HG03354 (cell line): Measurements from ENCODE around the gene TMEM143.

Experiments used
- ATAC-seq: cut with Tn5 transposase; IDR thresholded peaks from one replicate; pipeline ENCODE4 v1.9.1; 2021; ENCODE audit warnings: mild to moderate bottlenecking; ENCODE audit not compliant: unreplicated experiment, poor library complexity, severe bottlenecking

The TMEM143 gene

DNA sequence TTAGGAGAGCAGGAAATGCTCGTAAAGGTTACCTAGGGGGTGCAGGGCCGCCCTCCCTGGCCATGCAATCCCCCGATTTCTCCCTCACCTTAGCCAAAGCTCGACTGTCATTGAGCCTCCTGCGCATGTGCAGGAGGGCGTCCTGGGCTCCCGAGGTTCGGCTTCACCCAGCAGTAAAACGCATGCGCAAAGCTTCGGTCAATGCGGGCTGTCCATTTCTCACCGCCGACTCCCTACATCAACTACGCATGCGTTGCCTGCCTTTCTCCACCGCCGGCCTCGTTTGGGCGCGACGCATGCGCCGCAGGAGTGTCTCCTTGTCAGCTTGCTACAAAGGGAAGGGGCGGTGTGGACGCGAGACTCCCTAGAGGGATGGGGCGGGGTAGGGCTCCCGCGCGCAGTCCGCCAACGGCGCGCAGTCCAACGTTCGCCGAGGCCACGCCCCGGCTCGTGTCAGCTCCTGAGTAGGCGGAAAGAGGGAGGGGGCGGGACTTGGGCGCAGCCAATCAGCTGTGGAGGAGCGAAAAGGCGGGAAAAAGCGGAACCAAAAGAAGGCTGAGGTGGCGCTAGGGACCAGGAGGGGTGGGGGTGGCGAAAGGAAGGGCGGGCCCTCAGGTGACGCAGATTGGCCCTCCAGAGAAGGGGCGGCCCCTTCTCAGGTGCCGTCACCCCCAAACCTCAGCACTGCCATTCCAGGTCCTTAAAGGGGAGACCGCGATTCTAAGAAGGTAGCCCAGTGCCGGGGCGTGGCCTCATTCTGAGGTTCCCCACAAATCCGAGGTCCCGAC is at the start of gene TMEM143, which contains the start of gene SYNGR4:
TSS of gene TMEM143 (minus strand) at position 131 of the 788 bp plus-strand sequence. CDS start at position 111, 20 bp downstream.
TSS of gene SYNGR4 (plus strand) at position 558 of the 788 bp plus-strand sequence. CDS start 1,476 bp downstream, outside the sequence.
- peak; percentile 80 for ATAC-seq

DNA sequence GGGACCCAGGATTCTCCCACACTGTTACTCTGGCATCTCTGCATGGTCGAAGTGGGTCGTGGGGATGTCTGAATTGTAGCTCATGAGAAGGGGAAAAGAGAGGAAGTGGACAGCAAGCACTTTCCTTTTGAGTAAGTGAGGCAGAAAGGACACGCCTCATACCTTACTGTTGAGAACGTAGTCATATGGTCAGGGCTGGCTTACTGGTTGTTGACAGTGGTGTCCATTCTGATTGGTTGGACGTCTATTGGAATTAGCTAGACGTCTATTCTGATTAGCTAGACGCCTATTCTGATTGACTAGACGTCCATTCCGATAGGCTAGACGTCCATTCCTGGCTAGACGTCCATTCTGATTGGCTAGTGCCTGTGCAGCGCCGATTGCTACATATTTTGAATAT is 42.1 kb upstream of the TMEM143 start:
- no peak for ATAC-seq

DNA sequence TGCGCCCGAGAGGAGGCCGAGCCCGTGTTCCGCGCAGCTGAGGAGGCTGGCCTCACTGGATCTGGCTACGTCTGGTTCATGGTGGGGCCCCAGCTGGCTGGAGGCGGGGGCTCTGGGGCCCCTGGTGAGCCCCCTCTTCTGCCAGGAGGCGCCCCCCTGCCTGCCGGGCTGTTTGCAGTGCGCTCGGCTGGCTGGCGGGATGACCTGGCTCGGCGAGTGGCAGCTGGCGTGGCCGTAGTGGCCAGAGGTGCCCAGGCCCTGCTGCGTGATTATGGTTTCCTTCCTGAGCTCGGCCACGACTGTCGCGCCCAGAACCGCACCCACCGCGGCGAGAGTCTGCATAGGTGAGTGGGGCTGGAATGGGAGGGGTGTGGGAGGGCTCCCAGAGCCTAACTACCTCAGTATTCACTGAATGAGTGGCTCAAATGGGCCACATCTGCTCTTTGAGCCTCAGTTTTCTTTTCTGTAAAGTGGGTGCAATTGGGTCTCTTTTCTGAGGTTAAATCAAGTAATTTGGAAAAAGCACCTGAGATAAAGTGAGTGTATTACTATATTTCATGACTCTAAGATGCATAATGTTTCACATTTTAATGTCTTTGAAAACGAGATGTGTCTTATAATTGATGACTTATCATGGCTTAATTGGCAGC is 41.4 kb upstream of the TMEM143 start:
- no peak for ATAC-seq

DNA sequence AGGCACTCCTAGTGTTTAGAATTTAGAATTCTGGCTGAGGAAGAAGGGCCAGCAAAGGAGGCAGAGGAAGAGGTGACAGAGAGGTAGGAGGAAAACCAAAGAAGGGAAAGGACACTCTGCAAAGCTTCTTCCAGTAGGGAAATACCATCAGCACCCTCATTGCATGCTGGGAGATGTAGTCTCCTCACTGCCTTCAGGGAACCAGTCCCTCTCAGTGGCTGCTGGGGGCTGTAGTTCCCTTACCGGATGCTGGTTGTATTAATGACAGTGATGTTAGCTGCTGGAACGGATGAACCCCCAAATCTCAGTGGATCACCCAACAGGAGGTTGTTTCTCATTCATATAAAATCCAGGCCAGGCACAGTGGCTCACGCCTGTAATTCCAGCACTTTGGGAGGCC is 39.9 kb upstream of the TMEM143 start:
- ATAC-seq, result peak; percentile 75

GRCh38 chr19:48401287-48401686 is 37.5 kb upstream of the TMEM143 start:
- ATAC-seq, result no peak

GRCh38 chr19:48400018-48400742 is 36.4 kb upstream of the TMEM143 start:
- no peak for ATAC-seq

- no peak for ATAC-seq
These were observed 34.9 kb upstream of the TMEM143 start for GRCh38 chr19:48398375-48399235.

GRCh38 chr19:48398102-48398374 is 34.3 kb upstream of the TMEM143 start:
- no peak for ATAC-seq

DNA sequence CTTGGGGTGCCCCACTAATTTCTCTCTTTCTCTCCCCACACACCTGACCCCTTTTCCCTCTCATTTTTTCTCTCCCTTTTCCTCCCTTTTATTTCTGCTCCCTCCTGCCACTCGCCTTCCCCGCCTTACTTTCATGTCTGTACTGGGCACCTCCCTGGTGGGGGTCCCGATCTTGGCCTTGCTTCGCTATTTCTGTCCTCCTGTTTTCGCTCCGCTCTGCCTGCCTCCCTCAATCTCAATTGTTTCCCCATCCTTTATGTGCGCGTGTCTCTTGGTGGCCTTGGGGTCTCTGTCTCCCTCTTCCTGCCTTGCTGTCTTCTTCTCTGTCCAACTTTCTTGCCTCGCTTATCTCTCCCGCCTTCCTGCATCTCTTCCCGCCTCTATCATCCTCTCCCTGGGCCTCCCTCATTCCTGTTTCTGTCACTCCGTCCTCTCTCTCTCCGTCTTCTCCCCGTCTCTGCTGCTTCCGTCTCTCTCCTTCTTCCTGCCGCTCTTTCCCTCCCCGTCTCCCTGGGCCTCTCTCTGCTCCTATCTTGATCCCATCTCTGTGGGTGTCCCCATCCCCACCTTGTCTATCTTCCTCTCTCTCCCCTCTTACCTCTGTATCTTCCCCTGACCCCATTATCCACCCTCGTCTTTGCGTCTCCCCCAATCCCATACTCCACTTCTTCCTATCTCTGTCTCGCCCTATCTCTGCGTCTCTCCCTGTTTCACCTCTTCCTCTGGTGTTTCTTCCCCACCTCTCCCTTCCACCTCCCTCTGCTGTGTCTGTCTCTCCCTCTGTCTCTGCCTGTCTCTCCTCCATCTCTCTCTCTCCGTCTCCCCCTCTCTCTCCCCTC is 33.7 kb upstream of the TMEM143 start:
- ATAC-seq, result no peak

DNA sequence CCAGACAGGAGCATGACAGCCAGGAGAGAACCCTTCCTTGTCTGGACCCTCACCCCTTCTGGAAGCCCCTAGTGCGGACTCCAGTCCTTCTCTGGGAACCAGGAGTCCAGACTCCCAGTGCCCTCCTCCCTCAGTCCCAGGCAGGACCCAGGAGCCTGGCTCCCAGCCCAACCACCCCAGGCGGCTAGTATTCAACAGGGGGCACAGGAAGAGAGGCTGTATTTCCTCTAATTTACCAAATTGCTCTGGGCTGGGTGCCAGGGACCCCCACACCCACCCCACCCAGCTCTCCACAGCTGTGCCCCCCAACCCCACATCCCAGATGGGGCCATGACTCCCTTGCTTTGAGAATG is 33.1 kb upstream of the TMEM143 start:
- ATAC-seq, result no peak

GRCh38 chr19:48396016-48396823 is 32.5 kb upstream of the TMEM143 start:
- no peak for ATAC-seq

DNA sequence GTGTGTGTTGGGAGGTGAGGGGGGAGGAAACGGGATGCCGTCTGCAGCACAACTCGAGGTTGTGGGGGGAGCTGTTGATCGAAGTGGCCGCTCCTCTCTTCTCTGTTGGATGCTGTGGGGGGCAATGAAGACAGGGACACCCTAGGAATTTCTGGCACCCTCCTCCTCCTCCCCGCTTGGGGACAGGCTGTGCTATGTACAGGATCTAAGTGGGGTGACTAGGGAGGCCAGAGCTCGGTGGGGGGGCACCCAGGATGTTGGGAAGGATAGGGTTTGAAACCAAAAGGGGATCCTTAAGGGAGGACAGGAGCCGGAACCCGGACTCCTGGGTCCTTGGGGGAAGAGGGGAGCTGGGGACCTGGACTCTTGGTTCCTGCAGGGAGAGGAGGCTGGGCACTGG is 31.8 kb upstream of the TMEM143 start:
- ATAC-seq, result no peak

GRCh38 chr19:48395170-48395455 is 31.4 kb upstream of the TMEM143 start:
- ATAC-seq, result no peak

DNA sequence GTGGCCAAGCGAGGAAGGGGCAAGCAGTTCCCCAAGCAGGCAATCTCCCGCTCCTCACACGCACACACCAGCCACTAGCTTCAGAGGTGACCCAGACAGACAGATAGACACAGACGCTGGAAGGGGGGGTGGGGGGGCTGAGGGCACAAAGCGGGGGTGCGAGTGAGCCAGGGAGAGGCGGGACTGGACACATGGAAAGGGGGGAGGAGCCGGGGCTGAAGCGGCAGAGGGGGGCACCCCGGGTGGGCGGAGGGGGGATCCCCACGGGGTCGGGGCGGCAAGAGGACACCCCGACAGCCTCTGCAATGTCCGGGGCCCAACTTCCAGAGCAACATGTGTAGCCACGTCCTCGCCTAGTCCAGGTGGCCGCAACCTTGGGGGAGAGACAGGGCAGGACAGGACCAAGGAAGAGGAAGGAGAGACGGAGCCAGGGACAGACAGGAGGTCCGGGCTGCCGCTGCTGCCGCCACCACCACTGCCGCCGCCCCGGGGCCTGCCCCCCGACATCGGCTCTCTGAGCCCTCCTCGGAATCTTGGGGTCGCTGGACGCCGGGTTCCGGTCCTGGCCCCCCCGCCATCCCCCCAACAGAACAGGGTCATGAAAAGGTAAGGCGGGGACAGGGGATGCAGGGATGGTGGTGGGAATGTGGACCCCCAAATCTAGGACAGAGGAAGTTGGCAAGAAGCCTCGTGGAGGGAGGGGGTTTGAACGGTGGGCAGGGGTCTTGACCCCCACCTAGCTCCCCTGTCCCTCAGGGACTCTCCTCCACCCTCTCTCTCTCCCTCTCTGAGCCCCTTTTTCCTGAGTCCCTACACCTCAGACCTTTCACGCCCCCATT is 30.8 kb upstream of the TMEM143 start:
- ATAC-seq, result no peak

GRCh38 chr19:48393559-48394330 is 30.0 kb upstream of the TMEM143 start, which contains the start of gene GRIN2D:
Gene GRIN2D, plus strand, starts transcription at chr19:48393668. Its CDS starts 4,725 bp downstream, at chr19:48398393.
- ATAC-seq, result no peak

DNA sequence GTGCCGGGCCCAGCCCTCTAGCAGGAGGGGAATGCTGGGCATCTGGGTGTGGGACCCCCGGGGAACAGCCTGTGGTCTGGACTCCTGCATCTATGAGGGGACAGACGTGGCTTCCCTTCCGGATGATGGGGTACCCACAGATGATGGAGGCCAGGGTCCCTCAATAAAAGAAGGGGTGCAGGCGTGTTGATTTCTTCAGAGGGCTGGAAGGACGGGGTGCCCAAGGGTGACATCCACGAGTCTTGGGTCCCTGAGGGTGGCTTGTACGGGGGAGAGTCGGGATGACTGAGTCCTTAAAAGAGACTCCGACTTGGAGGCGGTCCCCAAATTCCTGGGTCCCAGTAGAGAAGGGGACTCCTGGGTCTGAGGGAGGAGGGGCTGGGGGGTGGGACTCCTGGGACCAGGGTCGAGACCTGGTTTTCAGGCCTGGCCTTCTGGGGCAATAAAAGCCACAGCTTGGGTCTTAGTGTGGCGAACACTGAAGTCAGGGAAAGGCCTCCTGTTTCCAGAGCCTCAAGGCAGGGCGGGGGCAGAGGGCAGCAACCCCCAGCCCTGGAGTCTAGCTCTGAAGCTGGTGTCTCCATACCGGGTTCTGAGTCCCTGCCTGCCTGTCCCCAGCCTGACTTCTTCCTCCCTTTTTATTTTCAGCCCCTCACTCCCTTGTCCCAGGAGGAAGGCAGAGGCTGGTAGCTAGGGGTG is 29.3 kb upstream of the TMEM143 start:
- no peak for ATAC-seq
